Measurements from ENCODE around the gene IL17C.
A peak's percentile ranks its signal among the peaks of the same experiment; 100 is the strongest.

The IL17C gene

GRCh38 chr16:88623858-88624257, 14.5 kb upstream of the IL17C start:
- TF ChIP-seq CTCF (IDR thresholded peaks at IDR 0.05; ENCODE audit: low read depth, low read length), result no peak
- H3K4me3 ChIP-seq (ENCODE audit: low read depth, low read length), result no peak overlapping the region

- TF ChIP-seq CTCF (IDR thresholded peaks at IDR 0.05; ENCODE audit: low read depth, low read length), result no peak
- no peak overlapping the region for H3K4me3 ChIP-seq (ENCODE audit: low read depth, low read length)
Observed at GRCh38 chr16:88624481-88624880, 13.9 kb upstream of the IL17C start.

GRCh38 chr16:88624977-88625576, 13.3 kb upstream of the IL17C start:
- H3K4me3 ChIP-seq (ENCODE audit: low read depth, low read length), result no peak overlapping the region
- no peak for TF ChIP-seq CTCF (IDR thresholded peaks at IDR 0.05; ENCODE audit: low read depth, low read length)

GRCh38 chr16:88626646-88627045, 11.7 kb upstream of the IL17C start:
- TF ChIP-seq CTCF (IDR thresholded peaks at IDR 0.05; ENCODE audit: low read depth, low read length), result no peak
- H3K4me3 ChIP-seq (ENCODE audit: low read depth, low read length), result no peak overlapping the region

GRCh38 chr16:88627531-88628411, 10.6 kb upstream of the IL17C start:
- no peak overlapping the region for H3K4me3 ChIP-seq (ENCODE audit: low read depth, low read length)
- no peak for TF ChIP-seq CTCF (IDR thresholded peaks at IDR 0.05; ENCODE audit: low read depth, low read length)

GRCh38 chr16:88628512-88628974, 9.8 kb upstream of the IL17C start:
- peak; percentile 28; the same call in 1 of the 2 replicates for TF ChIP-seq CTCF (IDR thresholded peaks at IDR 0.05; ENCODE audit: low read depth, low read length)
- no peak overlapping the region for H3K4me3 ChIP-seq (ENCODE audit: low read depth, low read length)

GRCh38 chr16:88629835-88630234, 8.5 kb upstream of the IL17C start:
- TF ChIP-seq CTCF (IDR thresholded peaks at IDR 0.05; ENCODE audit: low read depth, low read length), result no peak
- H3K4me3 ChIP-seq (ENCODE audit: low read depth, low read length), result no peak overlapping the region
